NCI-H1436 (cell line): ENCODE data around the gene C12orf42.
A peak's percentile ranks its signal among the peaks of the same experiment; 100 is the strongest.

Experiments used
- DNase-seq: peaks from one replicate; lab custom pipeline; 2025; lab: John Stamatoyannopoulos, UW

The C12orf42 gene

DNA sequence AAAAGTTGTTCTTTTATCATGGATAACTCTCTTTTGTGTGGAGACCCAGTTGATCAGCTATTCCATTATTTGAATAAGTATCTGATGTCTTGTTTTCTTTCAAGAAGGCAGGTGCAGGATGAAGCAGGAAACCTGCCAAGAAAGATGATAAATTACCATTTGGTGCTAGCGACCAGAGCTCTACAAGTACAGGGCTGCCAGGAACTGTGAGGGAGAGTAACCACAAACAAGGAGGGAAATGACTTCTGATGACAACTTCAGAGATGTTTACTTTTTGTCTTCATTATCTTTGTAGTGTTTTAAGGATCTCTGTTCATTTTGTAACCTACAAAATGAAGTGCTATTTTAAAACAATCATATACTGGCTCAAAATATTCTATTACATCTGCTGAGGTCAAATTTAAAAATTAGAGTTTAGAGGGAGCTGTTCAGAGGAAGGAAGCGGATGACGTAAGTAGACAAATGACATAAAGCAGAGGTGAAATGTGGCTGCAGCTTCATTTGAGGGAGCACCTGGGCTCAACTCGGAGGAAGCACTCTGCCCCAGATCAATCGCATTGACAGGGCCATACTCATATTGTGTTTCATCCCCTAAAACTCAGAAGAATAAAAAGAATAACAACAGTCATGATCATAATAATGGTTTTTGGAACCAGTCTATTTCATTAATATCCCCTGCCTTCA is 226.8 kb downstream of the C12orf42 start:
- peak; percentile 90 for DNase-seq

DNA sequence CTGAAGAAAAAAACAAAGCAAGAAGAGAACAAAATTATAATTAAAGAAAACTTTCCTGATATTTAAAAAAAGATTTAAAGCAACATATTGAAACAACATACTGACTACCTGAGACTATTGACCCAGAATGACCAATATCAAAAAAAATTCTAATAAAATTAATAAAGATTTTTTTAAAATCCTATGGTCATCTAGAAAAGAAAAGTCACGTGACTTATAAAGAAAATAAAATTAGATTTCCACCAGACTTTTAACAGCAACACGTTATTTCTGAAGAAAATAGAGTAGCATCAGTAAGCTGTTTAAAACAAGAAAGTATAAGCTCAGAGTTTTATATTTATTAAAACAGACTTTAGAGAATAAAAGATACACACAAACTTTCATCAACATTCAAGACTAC is 238.0 kb downstream of the C12orf42 start:
- no peak for DNase-seq
